Upper lobe of right lung (tissue), 1 donor: ENCODE results near the gene ARHGEF28. TPM values are rescaled to one million over a fixed set of nuclear protein-coding genes. Genes with fewer than 3 reads are reported as not detected.

Experiments
- ATAC-seq: fragments of 200-7000 bp; cut with Tn5 transposase; one replicate; pipeline ENCODE4 v1.9.1; 2020; ENCODE audit warnings: mild to moderate bottlenecking, moderate library complexity
- DNase-seq: peaks from one replicate; pipeline ENCODE4 v3.0.0-alpha.2; 2020
- H3K27ac ChIP-seq: fragments of 200-600 bp; one replicate; pipeline ENCODE4 v1.8.0; 2022
- H3K27me3 ChIP-seq: fragments of 200-600 bp; one replicate; pipeline ENCODE4 v1.8.0; 2022; ENCODE audit warnings: mild to moderate bottlenecking
- H3K36me3 ChIP-seq: fragments of 200-600 bp; one replicate; pipeline ENCODE4 v1.8.0; 2022
- H3K4me1 ChIP-seq: fragments of 200-600 bp; one replicate; pipeline ENCODE4 v1.8.0; 2022
- H3K4me3 ChIP-seq: fragments of 200-600 bp; one replicate; pipeline ENCODE4 v1.8.0; 2022; ENCODE audit warnings: mild to moderate bottlenecking
- H3K9me3 ChIP-seq: fragments of 200-600 bp; one replicate; pipeline ENCODE4 v1.8.0; 2022
- CTCF ChIP-seq: fragments of 200-600 bp; IDR thresholded peaks from one replicate; pipeline ENCODE4 v1.8.0; 2022; ENCODE audit warnings: antibody characterized with exemption
- intact Hi-C: fragments of 100-400 bp; cut with DNase I; formaldehyde crosslinking; loops from one replicate; pipeline ENCODE4 v1.11.0; 2022
- total RNA-seq: library from RNA; stranded (reverse); fragmentation: NEBNext Ultra II Directional; extraction: Animal tissue kit (Norgen Biotek cat#: 25700); gene quantifications from one replicate; pipeline ENCODE4 v1.2.1, GENCODE V29; 2021
- donor health status: DM: no; HTN: yes; CAD: no; lungs with severe emphysema.

ARHGEF28 gene
- total RNA-seq, 1 donor from 2014 or later = 22.3 TPM

GRCh38 chr5:73913971-73914370 is 288.0 kb downstream of the ARHGEF28 start:
- no peak for DNase-seq
- Histone ChIP-seq H3K4me1 (peaks cover 13% of the 10 kb centered on the region), H3K9me3 (no peaks in the 10 kb centered on the region), H3K27ac (no peak overlapping the region), H3K27me3 (no peaks in the 10 kb centered on the region), H3K36me3 (peaks cover 11% of the 10 kb centered on the region), H3K4me3 (no peak overlapping the region)
- no peak for TF ChIP-seq CTCF
- ATAC-seq = no peak
- intact Hi-C loops = loop anchor here (10.0 kb wide), 1 partner anchor 121 kb away; no protein-coding TSS in a partner anchor

GRCh38 chr5:73915345-73915744 is 289.3 kb downstream of the ARHGEF28 start:
- H3K9me3 ChIP-seq = no peaks in the 10 kb centered on the region
- peaks cover 11% of the 10 kb centered on the region for H3K36me3 ChIP-seq
- H3K4me3 ChIP-seq = no peak overlapping the region
- intact Hi-C loops = loop anchor here (10.0 kb wide), 1 partner anchor 119 kb away; no protein-coding TSS in a partner anchor
- peaks cover 13% of the 10 kb centered on the region for H3K4me1 ChIP-seq
- TF ChIP-seq CTCF = no peak
- ATAC-seq = no peak
- H3K27ac ChIP-seq = no peak overlapping the region
- DNase-seq = no peak
- no peaks in the 10 kb centered on the region for H3K27me3 ChIP-seq

- Histone ChIP-seq H3K27me3 (no peaks in the 10 kb centered on the region), H3K27ac (no peak overlapping the region), H3K36me3 (no peaks in the 10 kb centered on the region), H3K4me3 (no peak overlapping the region), H3K9me3 (no peaks in the 10 kb centered on the region), H3K4me1 (peaks cover 13% of the 10 kb centered on the region)
- peak; percentile 69 for ATAC-seq
- DNase-seq = no peak
- TF ChIP-seq CTCF = no peak
- intact Hi-C loops = loop anchor here (10.0 kb wide), 1 partner anchor 117 kb away; no protein-coding TSS in a partner anchor
These were observed 291.4 kb downstream of the ARHGEF28 start for GRCh38 chr5:73917433-73917832.

- H3K27me3 ChIP-seq = no peaks in the 10 kb centered on the region
- intact Hi-C loops = loop anchor here (10.0 kb wide), 1 partner anchor 117 kb away; no protein-coding TSS in a partner anchor
- DNase-seq = no peak
- no peaks in the 10 kb centered on the region for H3K36me3 ChIP-seq
- no peaks in the 10 kb centered on the region for H3K9me3 ChIP-seq
- no peak for TF ChIP-seq CTCF
- H3K4me3 ChIP-seq = no peak overlapping the region
- ATAC-seq = no peak
- no peak overlapping the region for H3K27ac ChIP-seq
- peaks cover 13% of the 10 kb centered on the region for H3K4me1 ChIP-seq
These were observed 291.9 kb downstream of the ARHGEF28 start for GRCh38 chr5:73917891-73918290.

- H3K27ac ChIP-seq = no peak overlapping the region
- no peaks in the 10 kb centered on the region for H3K27me3 ChIP-seq
- intact Hi-C loops = loop anchor here (10.0 kb wide), 1 partner anchor 116 kb away; no protein-coding TSS in a partner anchor
- no peak for DNase-seq
- H3K9me3 ChIP-seq = no peaks in the 10 kb centered on the region
- H3K4me1 ChIP-seq = peaks cover 13% of the 10 kb centered on the region
- TF ChIP-seq CTCF = no peak
- H3K4me3 ChIP-seq = no peak overlapping the region
- H3K36me3 ChIP-seq = no peaks in the 10 kb centered on the region
- peak; percentile 27 for ATAC-seq
These were observed 292.8 kb downstream of the ARHGEF28 start for GRCh38 chr5:73918791-73919221.

- no peaks in the 10 kb centered on the region for H3K9me3 ChIP-seq
- H3K36me3 ChIP-seq = no peaks in the 10 kb centered on the region
- H3K4me3 ChIP-seq = no peak overlapping the region
- no peak for TF ChIP-seq CTCF
- intact Hi-C loops = no loop called here
- H3K27ac ChIP-seq = no peak overlapping the region
- H3K4me1 ChIP-seq = peaks cover 13% of the 10 kb centered on the region
- H3K27me3 ChIP-seq = no peaks in the 10 kb centered on the region
- ATAC-seq (no peak), DNase-seq (no peak)
These were observed 295.7 kb downstream of the ARHGEF28 start for GRCh38 chr5:73921741-73922140.
